ENCODE results near the gene TRAPPC8.

- no peak for TF ChIP-seq CTCF (IDR thresholded peaks at IDR 0.05)
- no peak for TF ChIP-seq POLR2A (IDR thresholded peaks at IDR 0.05)
Measured at GRCh38 chr18:31793531-31793930, 149.4 kb downstream of the TRAPPC8 start.
